CD4-positive, alpha-beta T cell treated with Interleukin-17A for 4 hours (primary cell): ENCODE data around the gene LHCGR.
"Not testable (repeated sequence)": the region's sequence is repeated elsewhere in the genome, so short reads cannot be mapped to it uniquely, and the experiment has no call there.

Experiments
- DNase-seq: peaks from one replicate; pipeline ENCODE4 v3.0.0-alpha.2; 2020; ENCODE audit warnings: mixed read lengths

LHCGR gene

GRCh38 chr2:48707466-48707865, 48.1 kb downstream of the LHCGR start:
- peak; percentile 36 for DNase-seq

- DNase-seq = not testable (repeated sequence)
Measured at GRCh38 chr2:48703621-48704020, 51.9 kb downstream of the LHCGR start.

- DNase-seq = no peak
Measured at GRCh38 chr2:48699348-48699930, 56.1 kb downstream of the LHCGR start.

- no peak for DNase-seq
Measured at GRCh38 chr2:48696881-48697280, 58.6 kb downstream of the LHCGR start.

- DNase-seq = no peak
Measured at GRCh38 chr2:48695991-48696390, 59.5 kb downstream of the LHCGR start.

GRCh38 chr2:48694149-48694548, 61.4 kb downstream of the LHCGR start:
- no peak for DNase-seq

- no peak for DNase-seq
Measured at GRCh38 chr2:48693645-48694044, 61.9 kb downstream of the LHCGR start.

- no peak for DNase-seq
Measured at GRCh38 chr2:48693066-48693465, 62.5 kb downstream of the LHCGR start.

- no peak for DNase-seq
Measured at GRCh38 chr2:48691935-48692691, 63.4 kb downstream of the LHCGR start.

- no peak for DNase-seq
Measured at GRCh38 chr2:48685126-48685525, 70.4 kb downstream of the LHCGR start.

GRCh38 chr2:48677450-48677849, 78.1 kb downstream of the LHCGR start:
- no peak for DNase-seq

GRCh38 chr2:48674933-48675332, 80.6 kb downstream of the LHCGR start:
- no peak for DNase-seq

- no peak for DNase-seq
Measured at GRCh38 chr2:48673581-48673980, 81.9 kb downstream of the LHCGR start.

GRCh38 chr2:48668992-48669391, 86.5 kb downstream of the LHCGR start:
- no peak for DNase-seq

- DNase-seq = no peak
Measured at GRCh38 chr2:48651158-48651790, 104.2 kb downstream of the LHCGR start.

- DNase-seq = no peak
Measured at GRCh38 chr2:48638261-48638660, 117.3 kb downstream of the LHCGR start.
